Measurements from ENCODE around the gene CCSER2.
A peak's percentile ranks its signal among the peaks of the same experiment; 100 is the strongest.

Gene CCSER2

DNA sequence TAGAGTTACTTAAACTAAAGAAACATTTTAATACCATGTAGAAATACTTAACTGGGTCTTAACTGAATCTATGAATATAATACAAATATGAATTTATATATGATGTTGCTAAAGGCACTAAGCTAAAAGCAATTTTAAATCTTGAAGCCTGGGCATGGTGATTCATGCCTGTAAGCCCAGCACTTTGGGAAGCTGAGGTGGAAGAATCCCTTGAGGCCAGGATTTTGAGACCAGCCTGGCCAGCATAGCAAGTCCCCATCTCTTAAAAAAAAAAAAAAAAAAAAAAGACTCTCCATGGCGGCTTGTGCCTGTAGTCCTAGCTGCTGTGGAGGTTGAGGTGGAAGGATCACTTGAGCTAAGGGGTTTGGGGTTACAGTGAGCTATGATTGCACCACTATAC is 95.3 kb downstream of the CCSER2 start:
- H3K4me3 ChIP-seq (replicated peaks; ENCODE audit: low read depth, low read length) = no peak overlapping the region
- TF ChIP-seq CTCF (IDR thresholded peaks at IDR 0.05; ENCODE audit: low read length, missing control alignments) = no peak
- DNase-seq (ENCODE audit: low read depth) = no peak

DNA sequence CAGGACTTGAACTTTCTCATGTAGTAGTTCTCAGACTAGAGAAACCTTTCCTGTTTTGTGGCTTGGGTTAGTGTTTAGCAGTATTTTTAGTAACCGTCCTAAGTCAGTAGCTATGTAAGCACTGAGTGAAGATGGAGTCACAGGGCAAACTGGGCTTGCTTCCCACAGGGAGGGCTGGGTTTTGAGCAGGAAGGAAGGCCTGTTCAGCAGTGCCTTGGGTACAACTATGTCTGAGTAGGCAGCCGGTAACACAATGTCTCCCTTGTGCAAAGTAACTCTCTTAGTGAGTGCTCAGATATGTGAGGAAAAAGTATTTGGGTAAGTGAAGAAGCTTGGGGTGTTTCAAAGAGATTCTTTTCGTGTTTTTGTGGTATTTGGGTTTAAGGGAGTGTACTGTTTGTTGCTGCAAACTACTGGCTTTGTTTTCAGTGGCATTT is 96.4 kb downstream of the CCSER2 start:
- peak; percentile 97 for DNase-seq (ENCODE audit: low read depth)
- H3K4me3 ChIP-seq (replicated peaks; ENCODE audit: low read depth, low read length) = peak overlapping the region; percentile 53
- TF ChIP-seq CTCF (IDR thresholded peaks at IDR 0.05; ENCODE audit: low read length, missing control alignments) = no peak

DNA sequence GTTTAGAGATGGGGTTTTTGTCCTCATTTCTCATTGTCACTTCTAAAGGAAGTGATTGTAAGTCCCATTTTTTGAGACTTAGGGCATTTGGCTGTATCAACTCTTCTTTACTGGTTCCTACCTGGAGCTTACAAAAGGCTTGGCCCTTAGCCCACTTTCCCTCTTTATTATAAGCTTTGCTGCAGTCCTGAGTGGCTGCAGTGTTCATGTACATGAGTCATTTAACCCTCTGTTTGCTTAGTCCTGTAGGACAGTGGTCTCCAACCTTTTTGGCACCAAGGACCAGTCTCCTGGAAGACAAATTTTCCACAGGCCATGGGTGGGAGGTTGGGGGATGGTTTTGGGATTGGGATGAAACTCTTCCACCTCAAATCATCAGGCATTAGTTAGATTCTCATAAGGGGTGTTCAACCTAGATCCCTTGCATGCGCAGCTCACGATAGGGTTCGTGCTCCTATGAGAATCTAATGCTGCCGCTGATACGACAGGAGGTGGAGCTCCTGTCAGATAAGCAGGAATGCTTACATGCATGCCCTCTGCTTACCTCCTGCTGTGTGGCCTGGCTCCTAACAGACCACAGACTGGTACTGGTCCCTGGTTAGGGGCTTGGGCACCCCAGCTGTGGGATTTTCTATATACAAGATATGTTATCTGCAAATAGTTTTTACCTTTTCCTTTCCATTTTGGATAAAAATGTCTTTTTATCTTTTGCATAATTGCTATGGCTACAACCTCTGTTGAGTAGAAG is 99.7 kb downstream of the CCSER2 start:
- peak; percentile 30 for DNase-seq (ENCODE audit: low read depth)
- H3K4me3 ChIP-seq (replicated peaks; ENCODE audit: low read depth, low read length) = no peak overlapping the region
- no peak for TF ChIP-seq CTCF (IDR thresholded peaks at IDR 0.05; ENCODE audit: low read length, missing control alignments)

DNA sequence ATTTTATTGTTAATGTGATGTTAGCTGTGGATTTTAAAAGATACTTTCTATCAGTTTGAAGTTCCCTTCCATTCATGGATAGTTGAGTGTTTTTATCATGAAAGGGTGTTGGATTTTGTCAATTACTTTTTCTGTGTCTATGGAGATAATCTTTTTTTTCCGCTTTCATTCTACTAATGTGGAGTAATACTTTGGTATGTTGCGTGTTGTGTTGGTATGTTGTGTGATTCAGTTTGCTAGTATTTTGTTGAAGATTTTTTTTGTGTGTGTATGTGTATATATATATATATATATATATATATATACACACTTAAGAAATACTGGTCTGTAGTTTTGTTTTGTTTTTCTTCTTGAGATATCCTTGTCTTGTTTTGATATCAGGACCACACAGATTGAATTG is 100.3 kb downstream of the CCSER2 start:
- DNase-seq (ENCODE audit: low read depth) = peak; percentile 19
- TF ChIP-seq CTCF (IDR thresholded peaks at IDR 0.05; ENCODE audit: low read length, missing control alignments) = no peak
- no peak overlapping the region for H3K4me3 ChIP-seq (replicated peaks; ENCODE audit: low read depth, low read length)

- H3K4me3 ChIP-seq (replicated peaks; ENCODE audit: low read depth, low read length) = no peak overlapping the region
- peak; percentile 69 for DNase-seq (ENCODE audit: low read depth)
- peak; percentile 84 for TF ChIP-seq CTCF (IDR thresholded peaks at IDR 0.05; ENCODE audit: low read length, missing control alignments)
Measured at GRCh38 chr10:84429926-84430520, 101.6 kb downstream of the CCSER2 start.

GRCh38 chr10:84432891-84433290 is 104.5 kb downstream of the CCSER2 start:
- H3K4me3 ChIP-seq (replicated peaks; ENCODE audit: low read depth, low read length) = no peak overlapping the region
- peak; percentile 27 for DNase-seq (ENCODE audit: low read depth)
- TF ChIP-seq CTCF (IDR thresholded peaks at IDR 0.05; ENCODE audit: low read length, missing control alignments) = no peak
